ENCODE results near the gene ARFIP2.

The ARFIP2 gene

DNA sequence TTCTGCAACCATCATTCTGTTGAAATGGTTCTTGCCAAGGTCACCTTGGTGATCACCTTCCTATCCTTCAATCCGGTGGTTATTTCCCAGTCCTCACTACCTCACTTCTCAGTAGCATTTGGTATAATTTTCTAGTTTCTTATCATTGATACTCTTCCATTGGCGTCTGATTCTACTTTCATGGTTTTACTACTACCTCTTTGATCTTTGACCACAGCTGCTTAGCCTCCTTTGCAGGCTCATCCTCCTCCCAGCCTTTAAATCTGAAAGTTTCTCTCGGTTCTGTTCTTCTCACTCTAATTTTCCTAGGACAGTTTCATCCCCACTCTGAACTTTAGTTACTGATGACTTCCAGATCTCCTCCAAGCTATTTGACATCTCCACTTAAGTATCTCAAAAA lies 5.1 kb upstream of the ARFIP2 start:
- in situ Hi-C loops (cut with HindIII; ENCODE audit: low pct_ligation_motif_present, low pct_unique_long_range_greater_than_20kb, low sequenced_read_pairs): no loop called here
- no peak for DNase-seq

- DNase-seq: no peak
- in situ Hi-C loops (cut with HindIII; ENCODE audit: low pct_ligation_motif_present, low pct_unique_long_range_greater_than_20kb, low sequenced_read_pairs): no loop called here
Measured at GRCh38 chr11:6485661-6486060, 4.5 kb upstream of the ARFIP2 start.

DNA sequence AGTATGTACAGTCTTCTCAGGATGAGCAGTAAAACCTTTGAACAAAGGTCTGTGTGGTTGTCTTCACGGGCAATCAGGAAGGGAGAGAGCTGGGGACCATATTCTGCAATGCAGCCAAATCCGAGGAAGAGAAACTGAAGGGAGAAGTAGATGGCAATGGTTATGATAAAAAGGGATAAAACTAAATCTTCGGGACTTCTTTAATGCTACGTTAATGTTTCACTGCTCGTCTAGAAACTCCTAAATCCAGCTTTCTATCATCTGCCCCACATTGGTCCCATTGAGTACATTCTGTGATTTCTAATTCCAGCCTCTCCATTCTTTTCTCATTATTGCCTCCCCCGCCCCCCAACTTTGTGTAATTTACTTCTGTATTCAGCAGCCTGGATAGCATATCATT lies 1.9 kb upstream of the ARFIP2 start:
- in situ Hi-C loops (cut with HindIII; ENCODE audit: low pct_ligation_motif_present, low pct_unique_long_range_greater_than_20kb, low sequenced_read_pairs): no loop called here
- no peak for DNase-seq

GRCh38 chr11:6482441-6482840 lies 1.3 kb upstream of the ARFIP2 start:
- DNase-seq: no peak
- in situ Hi-C loops (cut with HindIII; ENCODE audit: low pct_ligation_motif_present, low pct_unique_long_range_greater_than_20kb, low sequenced_read_pairs): no loop called here

GRCh38 chr11:6481924-6482275 lies 769 bp upstream of the ARFIP2 start:
- in situ Hi-C loops (cut with HindIII; ENCODE audit: low pct_ligation_motif_present, low pct_unique_long_range_greater_than_20kb, low sequenced_read_pairs): no loop called here

GRCh38 chr11:6480299-6480914 lies 724 bp downstream of the ARFIP2 start:
- in situ Hi-C loops (cut with HindIII; ENCODE audit: low pct_ligation_motif_present, low pct_unique_long_range_greater_than_20kb, low sequenced_read_pairs): no loop called here
- no peak for DNase-seq

More at GRCh38 chr11:6481924-6482275, 769 bp upstream of the ARFIP2 start:
- DNase-seq: no peak

- in situ Hi-C loops (cut with HindIII; ENCODE audit: low pct_ligation_motif_present, low pct_unique_long_range_greater_than_20kb, low sequenced_read_pairs): no loop called here
- DNase-seq: no peak
Measured at GRCh38 chr11:6476571-6476970, 4.6 kb downstream of the ARFIP2 start.

- in situ Hi-C loops (cut with HindIII; ENCODE audit: low pct_ligation_motif_present, low pct_unique_long_range_greater_than_20kb, low sequenced_read_pairs): no loop called here
- DNase-seq: no peak
Measured at GRCh38 chr11:6475936-6476335, 5.2 kb downstream of the ARFIP2 start.

DNA sequence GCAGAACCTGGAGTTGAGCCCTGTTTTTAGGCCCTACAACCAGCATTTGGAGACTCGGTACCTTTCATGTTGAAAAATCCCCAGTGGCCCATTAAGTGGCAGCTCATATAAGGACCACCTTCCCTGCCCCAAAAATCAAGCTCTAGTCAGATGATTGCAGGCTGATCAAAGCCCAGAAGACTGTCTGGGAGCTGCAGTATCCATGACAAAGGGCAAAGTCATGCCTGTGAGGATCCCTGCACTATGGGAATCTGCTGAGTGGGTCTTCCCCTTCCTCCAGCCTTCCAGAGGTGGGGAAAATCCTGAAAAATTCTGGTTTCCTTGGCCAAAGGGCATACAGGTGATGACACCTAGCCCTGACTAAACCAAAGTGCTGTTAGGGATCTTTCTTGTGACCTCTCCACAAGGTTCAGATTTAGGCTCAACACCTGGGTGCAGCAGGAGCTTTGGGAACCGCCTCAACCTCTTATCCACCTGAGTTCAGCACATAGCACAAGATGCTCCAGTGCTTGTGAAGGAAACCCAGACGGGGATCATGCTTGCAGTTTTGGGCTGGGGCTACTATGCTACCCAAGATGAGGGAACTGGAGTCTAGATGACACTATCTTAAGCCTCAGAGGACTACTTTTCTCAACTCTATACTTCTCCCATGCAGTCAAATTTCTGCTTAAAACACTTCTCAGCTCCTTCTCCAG lies 6.2 kb downstream of the ARFIP2 start:
- no peak for DNase-seq
- in situ Hi-C loops (cut with HindIII; ENCODE audit: low pct_ligation_motif_present, low pct_unique_long_range_greater_than_20kb, low sequenced_read_pairs): no loop called here

GRCh38 chr11:6474413-6474792 lies 6.7 kb downstream of the ARFIP2 start:
- in situ Hi-C loops (cut with HindIII; ENCODE audit: low pct_ligation_motif_present, low pct_unique_long_range_greater_than_20kb, low sequenced_read_pairs): no loop called here
- no peak for DNase-seq

- in situ Hi-C loops (cut with HindIII; ENCODE audit: low pct_ligation_motif_present, low pct_unique_long_range_greater_than_20kb, low sequenced_read_pairs): no loop called here
- peak; percentile 83 for DNase-seq
Measured at GRCh38 chr11:6473451-6474412, 7.4 kb downstream of the ARFIP2 start, which contains the start of gene TRIM3. TSS of gene TRIM3 (minus strand) at chr11:6473941. CDS start at chr11:6465695, 8,246 bp downstream.

DNA sequence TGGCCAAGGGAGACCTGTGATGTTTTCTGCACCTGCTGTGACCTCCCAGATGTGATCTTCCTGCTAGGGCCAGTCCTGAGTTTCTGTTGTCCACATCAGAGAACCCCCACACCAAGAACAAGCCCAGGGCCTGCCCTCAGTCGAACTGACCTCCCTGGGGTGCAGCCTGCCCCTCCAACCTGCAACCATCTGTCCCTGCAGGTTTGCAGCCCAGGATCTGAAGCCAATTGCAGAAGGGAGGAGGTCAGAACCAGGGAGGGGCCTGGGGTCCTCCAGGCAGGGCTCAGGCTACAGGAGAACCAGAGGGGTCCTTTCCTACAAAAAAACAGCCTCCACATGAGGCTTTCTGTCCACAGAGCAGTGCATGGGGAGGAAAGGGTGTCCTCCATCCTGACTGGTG lies 8.2 kb downstream of the ARFIP2 start:
- no peak for DNase-seq
- in situ Hi-C loops (cut with HindIII; ENCODE audit: low pct_ligation_motif_present, low pct_unique_long_range_greater_than_20kb, low sequenced_read_pairs): no loop called here

- DNase-seq: no peak
- in situ Hi-C loops (cut with HindIII; ENCODE audit: low pct_ligation_motif_present, low pct_unique_long_range_greater_than_20kb, low sequenced_read_pairs): no loop called here
Measured at GRCh38 chr11:6469599-6469998, 11.5 kb downstream of the ARFIP2 start.

DNA sequence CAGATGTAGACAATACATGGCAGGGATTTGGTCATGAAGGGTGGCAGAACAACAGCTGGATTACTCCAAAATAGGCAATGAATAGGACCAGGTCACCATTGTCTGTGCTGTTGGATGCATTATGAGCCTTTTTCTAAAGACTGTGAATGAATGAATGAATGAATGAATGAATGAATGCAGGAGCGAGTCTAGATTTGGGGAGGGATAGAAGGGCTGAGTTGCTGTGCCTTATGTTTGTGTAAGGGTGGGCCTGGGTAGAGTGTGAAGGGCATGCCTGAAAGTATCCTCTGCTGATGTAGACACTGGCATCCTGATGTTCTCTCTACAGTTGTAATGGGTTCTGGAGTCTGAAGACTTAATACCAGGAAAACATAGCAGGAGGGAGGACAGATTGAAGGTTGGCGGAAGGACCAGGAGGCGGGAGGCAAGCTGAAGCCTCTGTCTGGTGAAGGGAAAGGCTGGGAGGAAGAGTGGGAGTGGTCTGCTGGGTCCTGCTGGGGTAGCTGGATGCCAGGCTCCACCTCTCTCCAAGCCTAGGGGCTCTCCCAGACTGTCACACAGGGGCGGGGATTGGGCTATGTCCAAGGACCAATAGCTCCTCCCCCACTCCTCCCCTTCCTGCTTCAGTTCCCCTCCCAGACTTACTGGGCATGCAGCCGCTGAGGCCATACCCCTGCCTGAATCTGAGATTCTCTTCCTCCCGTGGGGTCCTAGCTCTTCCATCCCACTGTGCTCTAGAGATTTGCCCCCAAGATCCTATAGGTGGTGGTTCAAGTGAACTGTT lies 12.2 kb downstream of the ARFIP2 start:
- in situ Hi-C loops (cut with HindIII; ENCODE audit: low pct_ligation_motif_present, low pct_unique_long_range_greater_than_20kb, low sequenced_read_pairs): no loop called here
- peak; percentile 79 for DNase-seq

DNA sequence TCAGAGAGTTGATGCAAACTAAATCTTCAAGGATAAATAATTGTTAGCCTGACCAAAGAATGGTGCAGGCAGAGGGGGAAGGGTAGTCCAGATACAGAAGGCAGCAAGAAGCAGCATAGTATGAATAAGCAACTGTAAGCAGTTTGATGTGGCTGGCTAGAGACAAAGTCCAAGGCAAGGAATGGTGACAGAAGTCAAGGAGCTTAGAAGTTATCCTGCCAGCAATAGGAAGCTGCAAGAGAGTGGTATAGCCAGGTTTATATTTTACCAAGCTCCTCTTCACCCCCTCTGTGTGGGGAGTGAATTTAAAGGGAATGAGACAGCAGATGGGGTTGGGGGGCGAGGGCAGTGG lies 22.1 kb downstream of the ARFIP2 start:
- DNase-seq: no peak
- in situ Hi-C loops (cut with HindIII; ENCODE audit: low pct_ligation_motif_present, low pct_unique_long_range_greater_than_20kb, low sequenced_read_pairs): no loop called here

DNA sequence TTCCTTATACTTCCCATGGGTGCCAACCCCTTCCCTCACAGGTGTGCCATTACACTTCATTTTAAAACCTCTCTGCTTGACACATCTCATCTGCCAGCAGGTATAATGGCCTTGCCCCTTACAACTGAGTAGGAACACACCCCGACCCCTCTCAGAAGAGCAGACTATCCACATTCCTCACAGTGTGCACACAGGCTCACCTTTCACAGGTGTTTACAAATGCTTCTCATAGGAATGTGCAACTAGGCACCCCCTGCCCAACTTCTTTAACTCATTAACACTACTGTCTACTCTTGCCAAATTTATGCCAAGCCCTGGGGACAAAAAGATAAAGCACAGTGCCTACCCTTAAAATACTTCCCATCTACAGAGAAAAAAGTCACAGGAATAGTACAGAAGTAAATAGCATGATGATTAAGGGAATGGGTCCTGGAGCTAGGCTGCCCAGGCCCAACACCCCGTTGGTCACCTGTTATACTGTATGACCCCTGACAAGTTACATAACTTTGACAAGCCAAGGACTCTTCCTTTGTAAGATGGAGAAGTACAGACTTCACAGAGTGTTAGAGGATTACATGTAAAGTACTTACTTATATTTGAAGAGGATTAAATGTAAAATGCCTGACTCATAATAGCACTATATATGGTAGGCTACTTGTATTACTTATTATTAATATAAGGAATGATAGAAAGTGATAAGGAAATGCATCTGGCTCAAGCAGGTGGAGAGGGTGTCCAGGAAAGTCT lies 22.6 kb downstream of the ARFIP2 start:
- in situ Hi-C loops (cut with HindIII; ENCODE audit: low pct_ligation_motif_present, low pct_unique_long_range_greater_than_20kb, low sequenced_read_pairs): no loop called here
- DNase-seq: no peak

DNA sequence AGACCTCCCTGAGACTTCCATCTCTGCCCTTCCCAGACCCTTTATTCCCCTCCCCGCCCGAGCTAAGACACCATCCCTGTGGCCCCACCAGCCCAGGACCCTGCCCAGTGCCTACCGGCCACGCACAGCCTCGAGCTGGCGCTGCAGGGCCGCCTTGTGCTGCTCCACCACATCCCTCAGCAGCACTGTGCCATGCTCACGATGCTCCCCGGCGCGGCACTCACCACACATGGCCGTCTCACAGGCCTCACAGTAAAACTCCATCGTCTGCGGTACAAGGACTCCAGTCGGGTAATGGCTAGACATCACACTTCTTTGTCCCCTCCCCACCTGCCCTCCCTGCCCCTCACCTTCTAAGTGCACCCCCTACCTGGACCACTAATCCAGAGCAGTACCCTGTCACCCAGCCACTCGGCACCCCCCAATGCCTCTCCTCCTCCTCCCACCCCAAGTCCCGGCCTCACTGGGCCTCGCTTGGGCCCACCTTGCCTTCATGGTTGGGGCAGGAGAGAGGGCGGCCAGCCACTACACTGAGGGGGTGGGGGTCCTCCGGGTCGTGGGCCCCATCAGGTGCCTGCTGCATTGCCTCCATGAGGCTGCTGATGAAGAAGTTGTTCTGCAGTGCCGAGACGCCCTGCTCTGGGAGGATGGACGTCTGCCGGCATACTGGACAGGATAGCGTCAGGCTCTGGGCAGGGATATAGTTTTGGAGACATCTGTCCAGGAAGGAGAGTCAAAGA lies 23.4 kb downstream of the ARFIP2 start:
- in situ Hi-C loops (cut with HindIII; ENCODE audit: low pct_ligation_motif_present, low pct_unique_long_range_greater_than_20kb, low sequenced_read_pairs): no loop called here
- no peak for DNase-seq
